Mesendoderm (in vitro differentiated cells): Measurements from ENCODE around the gene MSMP.

Experiments
- DNase-seq: peaks from one replicate; pipeline ENCODE4 v3.0.0; 2013
- H2AK5ac ChIP-seq: 2 replicates; pipeline ENCODE4 v1.6.1; 2013; ENCODE audit warnings: low read length, inconsistent platforms
- H2BK120ac ChIP-seq: 2 replicates; pipeline ENCODE4 v1.6.1; 2013; ENCODE audit warnings: low read depth, mild to moderate bottlenecking, low read length, moderate library complexity, mixed read lengths
- H2BK15ac ChIP-seq: replicated peaks from 2 replicates; pipeline ENCODE4 v1.6.1; 2013; ENCODE audit warnings: low read depth, mild to moderate bottlenecking, moderate library complexity
- H2BK5ac ChIP-seq: 2 replicates; pipeline ENCODE4 v1.6.1; 2013; ENCODE audit warnings: low read length, inconsistent platforms
- H3K18ac ChIP-seq: 2 replicates; pipeline ENCODE4 v1.6.1; 2013; ENCODE audit warnings: mild to moderate bottlenecking, low read length, mixed read lengths
- H3K23ac ChIP-seq: one replicate; pipeline ENCODE4 v1.6.1; 2013; ENCODE audit warnings: low read length
- H3K27ac ChIP-seq: 2 replicates; pipeline ENCODE4 v1.5.1; 2013; ENCODE audit warnings: low read depth, mild to moderate bottlenecking, inconsistent platforms, low read length, moderate library complexity
- H3K27me3 ChIP-seq: 2 replicates; pipeline ENCODE4 v1.6.1; 2013; ENCODE audit warnings: low read length, control low read depth, mild to moderate bottlenecking, inconsistent platforms; ENCODE audit not compliant: insufficient read depth, poor library complexity
- H3K36me3 ChIP-seq: 2 replicates; pipeline ENCODE4 v1.6.1; 2013; ENCODE audit warnings: low read length, inconsistent platforms; ENCODE audit not compliant: control insufficient read depth, insufficient read depth
- H3K4ac ChIP-seq: one replicate; pipeline ENCODE4 v1.6.1; 2013; ENCODE audit warnings: low read depth, mild to moderate bottlenecking, low read length, moderate library complexity
- H3K4me1 ChIP-seq: 2 replicates; pipeline ENCODE4 v1.6.1; 2013; ENCODE audit warnings: low read depth, low read length, inconsistent platforms; ENCODE audit not compliant: control insufficient read depth
- H3K4me2 ChIP-seq: 2 replicates; pipeline ENCODE4 v1.6.1; 2013; ENCODE audit warnings: low read length
- H3K4me3 ChIP-seq: 2 replicates; pipeline ENCODE4 v1.5.1; 2013; ENCODE audit warnings: mild to moderate bottlenecking, low read length
- H3K56ac ChIP-seq: one replicate; pipeline ENCODE4 v1.6.1; 2013; ENCODE audit warnings: low read length
- H3K79me1 ChIP-seq: 2 replicates; pipeline ENCODE4 v1.6.1; 2013; ENCODE audit warnings: low read length, inconsistent platforms
- H3K79me2 ChIP-seq: 2 replicates; pipeline ENCODE4 v1.6.1; 2013; ENCODE audit warnings: mild to moderate bottlenecking, low read length; ENCODE audit not compliant: control insufficient read depth, insufficient read depth
- H3K9ac ChIP-seq: 2 replicates; pipeline ENCODE4 v1.6.1; 2013; ENCODE audit warnings: low read length, inconsistent platforms
- H4K5ac ChIP-seq: one replicate; pipeline ENCODE4 v1.6.1; 2013; ENCODE audit warnings: low read length
- H4K8ac ChIP-seq: one replicate; pipeline ENCODE4 v1.6.1; 2013; ENCODE audit warnings: low read depth, mild to moderate bottlenecking, control low read depth, low read length, moderate library complexity
- WGBS: extraction: QIAGEN DNeasy Blood & Tissue Kit; methylation state at CpG from one replicate; pipeline ENCODE4 v1.1.7; 2013; ENCODE audit warnings: low lambda C conversion rate, missing lambda C conversion rate; ENCODE audit not compliant: insufficient coverage; ENCODE audit errors: extremely low coverage; 5-methylcytosine and 5-hydroxymethylcytosine counted together

The MSMP gene

DNA sequence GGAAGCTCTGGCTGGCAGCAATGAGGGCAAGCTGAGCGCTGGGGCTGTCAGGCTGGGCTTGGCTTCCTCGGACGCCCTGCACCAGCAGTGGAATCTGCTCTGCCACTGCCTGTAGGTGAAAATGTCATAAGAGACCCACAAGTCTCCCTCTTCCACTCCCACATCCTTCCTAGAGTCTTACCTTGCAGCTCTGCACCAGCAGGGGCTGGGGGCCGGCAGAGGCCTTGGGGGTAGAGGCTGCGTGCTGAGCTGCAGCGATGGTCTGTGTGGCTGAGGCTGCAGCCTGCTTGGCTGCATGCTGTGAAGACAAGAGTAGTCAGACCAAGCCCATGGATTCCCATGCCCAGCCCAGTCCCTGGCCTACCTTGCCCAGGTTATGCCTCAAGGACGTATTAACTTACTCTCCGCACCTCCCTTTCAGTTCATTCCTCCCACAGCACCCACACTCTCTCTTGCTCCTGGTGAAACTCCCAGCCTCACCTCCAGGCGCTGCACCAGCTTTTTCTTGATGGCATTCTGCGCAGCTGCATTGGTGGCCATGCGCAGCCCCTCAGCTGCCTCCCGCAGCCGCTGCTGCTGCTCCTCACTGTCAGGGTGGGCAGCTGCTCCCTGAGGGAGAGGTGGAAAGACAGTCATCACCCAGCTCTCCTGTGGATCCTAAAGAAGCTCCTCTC lies 39.4 kb downstream of the MSMP start:
- WGBS, result no CpG with 5 or more reads among the region's 13 CpGs
- no peak overlapping the region for H2AK5ac ChIP-seq
- DNase-seq, result no peak
- no peak overlapping the region for H3K4ac ChIP-seq
- H3K79me1 ChIP-seq, result no peaks in the 10 kb centered on the region
- no peak overlapping the region for H3K56ac ChIP-seq
- no peaks in the 10 kb centered on the region for H3K4me1 ChIP-seq
- H4K8ac ChIP-seq, result no peak overlapping the region
- no peak overlapping the region for H2BK5ac ChIP-seq
- H3K4me2 ChIP-seq, result no peak overlapping the region
- no peaks in the 10 kb centered on the region for H3K79me2 ChIP-seq
- H4K5ac ChIP-seq, result no peak overlapping the region
- H3K27ac ChIP-seq, result no peak overlapping the region
- peaks cover 48% of the 10 kb centered on the region for H3K36me3 ChIP-seq
- H3K18ac ChIP-seq, result no peak overlapping the region
- no peak overlapping the region for H3K23ac ChIP-seq
- no peak overlapping the region for H3K9ac ChIP-seq
- no peak overlapping the region for H2BK120ac ChIP-seq
- no peaks in the 10 kb centered on the region for H3K27me3 ChIP-seq
- no peak overlapping the region for H3K4me3 ChIP-seq
- no peak overlapping the region for H2BK15ac ChIP-seq

DNA sequence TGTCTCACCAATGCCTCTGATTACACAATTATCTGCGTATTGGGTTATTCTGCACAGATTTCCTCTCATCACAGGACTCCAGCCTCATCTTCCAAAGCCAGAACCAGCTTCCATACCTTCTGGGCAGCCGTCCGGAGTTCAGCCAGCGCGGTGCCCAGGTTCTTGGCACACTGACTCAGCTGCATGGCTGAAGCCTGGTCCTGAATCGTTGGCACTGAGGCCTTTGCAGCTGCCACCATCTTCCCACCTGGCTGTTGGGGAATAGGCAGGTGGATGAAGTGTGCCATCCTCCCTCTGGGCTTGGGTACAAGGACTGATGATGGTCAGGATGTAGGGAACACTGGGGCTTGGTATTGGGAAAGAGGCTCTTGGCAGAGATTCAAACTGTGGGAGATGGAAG lies 40.0 kb downstream of the MSMP start:
- no peaks in the 10 kb centered on the region for H3K4me1 ChIP-seq
- peaks cover 44% of the 10 kb centered on the region for H3K36me3 ChIP-seq
- H2AK5ac ChIP-seq, result no peak overlapping the region
- no peak overlapping the region for H2BK120ac ChIP-seq
- H3K79me1 ChIP-seq, result no peaks in the 10 kb centered on the region
- H3K79me2 ChIP-seq, result no peaks in the 10 kb centered on the region
- no peak overlapping the region for H3K9ac ChIP-seq
- no peak overlapping the region for H3K4me2 ChIP-seq
- no peak overlapping the region for H3K4ac ChIP-seq
- no peak overlapping the region for H3K4me3 ChIP-seq
- no peak overlapping the region for H2BK15ac ChIP-seq
- no peak for DNase-seq
- no peak overlapping the region for H4K8ac ChIP-seq
- no peak overlapping the region for H3K18ac ChIP-seq
- H2BK5ac ChIP-seq, result no peak overlapping the region
- no peak overlapping the region for H4K5ac ChIP-seq
- no peak overlapping the region for H3K56ac ChIP-seq
- no peak overlapping the region for H3K27ac ChIP-seq
- WGBS, result no CpG with 5 or more reads among the region's 6 CpGs
- no peaks in the 10 kb centered on the region for H3K27me3 ChIP-seq
- no peak overlapping the region for H3K23ac ChIP-seq

DNA sequence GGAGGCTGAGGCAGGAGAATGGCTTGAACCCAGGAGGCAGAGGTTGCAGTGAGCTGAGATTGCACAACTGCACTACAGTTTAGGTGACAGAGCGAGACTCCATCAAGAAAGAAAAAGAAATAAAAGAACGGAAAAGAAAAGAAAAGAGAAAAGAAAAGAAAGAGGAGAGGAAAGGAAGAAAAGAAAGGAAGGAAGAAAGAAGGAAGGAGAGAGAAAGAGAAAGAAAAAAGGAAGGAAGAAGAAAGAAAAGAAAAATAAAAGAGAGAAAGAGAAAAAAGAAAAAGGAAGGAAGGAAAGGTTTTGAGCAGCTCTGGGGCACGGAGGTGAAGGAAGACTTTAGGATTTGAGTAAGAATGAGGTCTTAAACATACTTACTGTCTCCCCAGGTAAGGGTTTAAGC lies 40.5 kb downstream of the MSMP start:
- no peak overlapping the region for H2BK5ac ChIP-seq
- H3K9ac ChIP-seq, result no peak overlapping the region
- no peak overlapping the region for H4K5ac ChIP-seq
- no peak overlapping the region for H2BK15ac ChIP-seq
- H3K4me3 ChIP-seq, result no peak overlapping the region
- peaks cover 39% of the 10 kb centered on the region for H3K36me3 ChIP-seq
- H3K79me2 ChIP-seq, result no peaks in the 10 kb centered on the region
- H2AK5ac ChIP-seq, result no peak overlapping the region
- H2BK120ac ChIP-seq, result no peak overlapping the region
- H3K56ac ChIP-seq, result no peak overlapping the region
- no peak overlapping the region for H3K27ac ChIP-seq
- no peaks in the 10 kb centered on the region for H3K27me3 ChIP-seq
- WGBS, result no CpG with 5 or more reads among the region's 3 CpGs
- H3K23ac ChIP-seq, result no peak overlapping the region
- no peak for DNase-seq
- no peak overlapping the region for H3K4me2 ChIP-seq
- H3K4me1 ChIP-seq, result no peaks in the 10 kb centered on the region
- no peak overlapping the region for H3K18ac ChIP-seq
- no peak overlapping the region for H4K8ac ChIP-seq
- H3K4ac ChIP-seq, result no peak overlapping the region
- no peaks in the 10 kb centered on the region for H3K79me1 ChIP-seq

DNA sequence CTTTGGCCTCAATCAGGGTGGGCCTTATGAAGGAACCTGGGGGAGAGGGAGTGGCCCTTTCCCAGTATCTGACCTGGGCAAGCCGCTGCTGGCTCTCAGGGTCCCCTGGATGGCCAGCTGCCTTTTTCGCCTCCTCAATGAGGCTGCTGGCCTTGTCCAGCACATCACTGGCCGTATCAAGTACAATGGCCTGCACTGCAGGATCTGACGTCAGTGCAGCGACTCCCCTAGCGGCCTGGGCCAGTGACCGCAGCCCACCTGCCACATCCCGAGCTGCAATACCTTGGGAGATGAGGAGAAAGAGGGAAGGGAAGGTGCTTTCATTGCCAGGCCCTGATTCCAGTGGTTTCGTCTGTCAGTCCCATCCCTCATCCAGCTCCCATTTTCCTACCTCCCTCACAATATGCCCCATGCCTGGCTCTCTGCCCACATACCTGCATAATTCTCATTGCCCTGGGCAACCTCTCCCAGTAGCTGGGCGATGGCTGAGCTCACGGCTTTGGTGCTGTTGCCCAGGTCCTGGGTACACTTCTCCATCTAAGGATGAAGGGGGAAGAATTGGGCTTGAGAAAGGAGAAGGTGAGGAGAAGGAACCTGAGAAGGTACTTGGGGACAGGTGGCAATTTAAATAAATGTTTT lies 41.2 kb downstream of the MSMP start:
- Histone ChIP-seq H3K4me1 (no peaks in the 10 kb centered on the region), H3K27ac (no peak overlapping the region), H4K8ac (no peak overlapping the region), H2BK15ac (no peak overlapping the region), H3K36me3 (peaks cover 38% of the 10 kb centered on the region), H2BK120ac (no peak overlapping the region), H2AK5ac (no peak overlapping the region), H3K56ac (no peak overlapping the region), H4K5ac (no peak overlapping the region), H3K9ac (no peak overlapping the region), H3K79me2 (no peaks in the 10 kb centered on the region), H3K27me3 (no peaks in the 10 kb centered on the region), H3K23ac (no peak overlapping the region), H3K4ac (no peak overlapping the region), H3K79me1 (no peaks in the 10 kb centered on the region), H3K18ac (no peak overlapping the region), H2BK5ac (no peak overlapping the region), H3K4me2 (no peak overlapping the region), H3K4me3 (no peak overlapping the region)
- no CpG with 5 or more reads among the region's 11 CpGs for WGBS
- no peak for DNase-seq

DNA sequence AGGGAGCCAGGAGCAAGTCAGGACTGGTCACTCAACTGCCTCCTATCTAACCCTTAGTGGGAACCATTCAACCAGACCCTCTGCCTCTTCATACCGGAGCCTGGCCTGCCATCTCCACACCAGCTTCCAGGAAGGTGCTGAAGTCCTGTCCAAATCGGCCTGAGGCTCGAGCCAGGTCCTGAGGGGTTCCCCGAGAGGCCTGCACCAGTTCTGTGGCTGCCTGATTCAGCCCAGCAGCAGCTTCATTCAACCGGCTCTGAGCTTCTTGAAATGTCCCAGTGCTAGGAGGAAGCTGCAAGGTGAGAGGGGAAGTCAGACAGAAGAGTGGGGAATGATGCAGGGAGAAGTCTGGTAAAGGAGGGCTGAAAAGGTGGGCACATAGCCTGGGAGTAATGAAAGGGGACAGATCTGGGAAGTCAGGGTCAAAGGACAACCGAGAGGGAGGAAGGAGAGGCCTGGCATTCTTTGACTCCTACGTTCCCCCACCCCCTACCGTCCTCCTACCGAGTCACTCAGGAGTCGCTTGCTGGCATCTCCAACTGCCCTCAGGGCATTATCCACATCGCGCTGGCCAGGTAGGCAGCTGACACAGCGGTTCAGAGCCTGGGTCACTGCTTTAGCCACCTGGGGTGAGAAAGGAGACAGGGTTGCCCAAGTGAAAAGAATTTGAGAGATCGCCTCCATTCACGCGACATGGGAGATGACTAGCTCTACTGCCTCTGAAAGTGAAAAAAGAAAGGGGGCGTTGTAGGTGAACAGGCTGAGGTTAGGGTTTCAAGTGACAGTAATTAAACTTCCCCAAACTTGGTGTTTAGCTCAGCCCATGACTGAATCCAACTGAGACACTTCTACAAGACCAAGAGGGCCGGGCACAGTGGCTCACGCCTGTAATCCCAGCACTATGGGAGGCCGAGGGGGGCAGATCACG lies 42.3 kb downstream of the MSMP start:
- H3K36me3 ChIP-seq, result peaks cover 38% of the 10 kb centered on the region
- no peak overlapping the region for H3K9ac ChIP-seq
- no peak overlapping the region for H2AK5ac ChIP-seq
- H3K4me1 ChIP-seq, result no peaks in the 10 kb centered on the region
- H3K27ac ChIP-seq, result no peak overlapping the region
- no peak overlapping the region for H3K4me2 ChIP-seq
- no peaks in the 10 kb centered on the region for H3K79me1 ChIP-seq
- no peak overlapping the region for H4K5ac ChIP-seq
- no CpG with 5 or more reads among the region's 21 CpGs for WGBS
- no peak overlapping the region for H3K4ac ChIP-seq
- H3K79me2 ChIP-seq, result no peaks in the 10 kb centered on the region
- no peaks in the 10 kb centered on the region for H3K27me3 ChIP-seq
- H3K23ac ChIP-seq, result no peak overlapping the region
- no peak for DNase-seq
- no peak overlapping the region for H2BK5ac ChIP-seq
- H2BK15ac ChIP-seq, result no peak overlapping the region
- H3K4me3 ChIP-seq, result no peak overlapping the region
- H2BK120ac ChIP-seq, result no peak overlapping the region
- H3K18ac ChIP-seq, result no peak overlapping the region
- H3K56ac ChIP-seq, result no peak overlapping the region
- H4K8ac ChIP-seq, result no peak overlapping the region
